Memory B cell (primary cell): Measurements from ENCODE around the gene MED13L.

ENCODE experiments used
- ATAC-seq: fragments of 150-1000 bp; cut with Tn5 transposase; 2 replicates; pipeline ENCODE4 v1.10.0; 2021; ENCODE audit warnings: low read depth, mild to moderate bottlenecking, moderate library complexity
- DNase-seq, 2 donors: peaks; one replicate each; pipeline ENCODE4 v3.0.0; 2022; ENCODE audit warnings: low spot score in 2 of 2
- H3K27ac Mint-ChIP-seq: one replicate; pipeline ENCODE4 v1.8.0; 2022; ENCODE audit warnings: mild to moderate bottlenecking, moderate library complexity, mixed read lengths
- H3K27me3 Mint-ChIP-seq: one replicate; pipeline ENCODE4 v1.8.0; 2022; ENCODE audit warnings: mixed read lengths
- H3K36me3 Mint-ChIP-seq: one replicate; pipeline ENCODE4 v1.8.0; 2022; ENCODE audit warnings: mild to moderate bottlenecking, mixed read lengths
- H3K4me1 Mint-ChIP-seq: one replicate; pipeline ENCODE4 v1.8.0; 2022; ENCODE audit warnings: mixed read lengths
- H3K4me3 Mint-ChIP-seq: one replicate; pipeline ENCODE4 v1.8.0; 2022; ENCODE audit warnings: mild to moderate bottlenecking, moderate library complexity, mixed read lengths
- H3K9me3 Mint-ChIP-seq: one replicate; pipeline ENCODE4 v1.8.0; 2022; ENCODE audit warnings: mixed read lengths

The MED13L gene

GRCh38 chr12:116094475-116094874, 183.0 kb downstream of the MED13L start:
- peaks cover 15% of the 10 kb centered on the region for H3K36me3 Mint-ChIP-seq
- H3K4me1 Mint-ChIP-seq, result peaks cover 25% of the 10 kb centered on the region
- H3K4me3 Mint-ChIP-seq, result no peak overlapping the region
- ATAC-seq (no peak), DNase-seq (no peak)
- no peaks in the 10 kb centered on the region for H3K27me3 Mint-ChIP-seq
- peak overlapping the region; percentile 65 for H3K27ac Mint-ChIP-seq
- H3K9me3 Mint-ChIP-seq, result no peaks in the 10 kb centered on the region

- no peaks in the 10 kb centered on the region for H3K9me3 Mint-ChIP-seq
- no peak overlapping the region for H3K4me3 Mint-ChIP-seq
- DNase-seq (no peak), ATAC-seq (no peak)
- no peaks in the 10 kb centered on the region for H3K27me3 Mint-ChIP-seq
- H3K27ac Mint-ChIP-seq, result no peak overlapping the region
- H3K4me1 Mint-ChIP-seq, result peaks cover 21% of the 10 kb centered on the region
- H3K36me3 Mint-ChIP-seq, result peaks cover 15% of the 10 kb centered on the region
These were observed 183.6 kb downstream of the MED13L start for GRCh38 chr12:116093915-116094314.

- H3K4me3 Mint-ChIP-seq, result no peak overlapping the region
- peaks cover 22% of the 10 kb centered on the region for H3K36me3 Mint-ChIP-seq
- peaks cover 26% of the 10 kb centered on the region for H3K4me1 Mint-ChIP-seq
- H3K27me3 Mint-ChIP-seq, result no peaks in the 10 kb centered on the region
- no peaks in the 10 kb centered on the region for H3K9me3 Mint-ChIP-seq
- DNase-seq (no peak), ATAC-seq (no peak)
- H3K27ac Mint-ChIP-seq, result peak overlapping the region; percentile 36
These were observed 184.7 kb downstream of the MED13L start for GRCh38 chr12:116092776-116093175.

- Mint-ChIP-seq H3K36me3 (peaks cover 25% of the 10 kb centered on the region), H3K27ac (peak overlapping the region; percentile 36)
These were observed 185.3 kb downstream of the MED13L start for GRCh38 chr12:116092162-116092561.

DNA sequence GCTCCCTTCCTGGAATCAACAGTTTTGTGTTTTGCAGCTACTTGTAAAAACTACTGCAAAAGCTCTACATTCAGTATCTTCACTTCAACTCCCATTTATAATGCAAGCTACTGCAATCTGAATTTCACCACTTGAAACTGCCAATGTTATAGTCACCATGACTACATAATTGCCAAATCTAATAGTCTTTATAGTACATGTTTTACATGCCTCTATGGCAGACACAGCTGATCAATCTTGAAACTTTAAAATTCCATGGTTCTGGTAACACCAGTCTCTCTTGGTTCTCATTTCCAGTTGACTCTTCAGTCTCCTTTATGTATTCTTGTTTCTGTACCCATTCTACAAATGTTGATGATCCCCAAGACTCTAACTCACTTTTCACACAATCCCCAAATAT, 185.9 kb downstream of the MED13L start:
- DNase-seq (no peak), ATAC-seq (no peak)
- Mint-ChIP-seq H3K27me3 (no peaks in the 10 kb centered on the region), H3K36me3 (peaks cover 25% of the 10 kb centered on the region), H3K4me1 (peaks cover 31% of the 10 kb centered on the region), H3K9me3 (no peaks in the 10 kb centered on the region), H3K27ac (no peak overlapping the region), H3K4me3 (no peak overlapping the region)

More at GRCh38 chr12:116092162-116092561, 185.3 kb downstream of the MED13L start:
- Mint-ChIP-seq H3K4me3 (no peak overlapping the region), H3K27me3 (no peaks in the 10 kb centered on the region), H3K9me3 (no peaks in the 10 kb centered on the region), H3K4me1 (peaks cover 31% of the 10 kb centered on the region)
- DNase-seq (no peak), ATAC-seq (no peak)

- DNase-seq, result no peak
- peaks cover 36% of the 10 kb centered on the region for H3K4me1 Mint-ChIP-seq
- peaks cover 22% of the 10 kb centered on the region for H3K36me3 Mint-ChIP-seq
- ATAC-seq, result no peak
- no peaks in the 10 kb centered on the region for H3K9me3 Mint-ChIP-seq
- no peak overlapping the region for H3K27ac Mint-ChIP-seq
- no peak overlapping the region for H3K4me3 Mint-ChIP-seq
- no peaks in the 10 kb centered on the region for H3K27me3 Mint-ChIP-seq
These were observed 187.0 kb downstream of the MED13L start for GRCh38 chr12:116090516-116090915.

- Mint-ChIP-seq H3K9me3 (no peaks in the 10 kb centered on the region), H3K27ac (no peak overlapping the region), H3K4me3 (no peak overlapping the region), H3K4me1 (peaks cover 35% of the 10 kb centered on the region), H3K36me3 (peaks cover 20% of the 10 kb centered on the region), H3K27me3 (no peaks in the 10 kb centered on the region)
- no peak for ATAC-seq
- DNase-seq, result no peak
These were observed 188.4 kb downstream of the MED13L start for GRCh38 chr12:116089080-116089479.

- Mint-ChIP-seq H3K4me1 (peaks cover 36% of the 10 kb centered on the region), H3K4me3 (peak overlapping the region; percentile 6), H3K27me3 (no peaks in the 10 kb centered on the region), H3K36me3 (peaks cover 23% of the 10 kb centered on the region), H3K27ac (peak overlapping the region; percentile 9), H3K9me3 (no peaks in the 10 kb centered on the region)
- peak; percentile 35 for ATAC-seq
- no peak for DNase-seq
These were observed 189.5 kb downstream of the MED13L start for GRCh38 chr12:116087962-116088361.

GRCh38 chr12:116087399-116087798, 190.1 kb downstream of the MED13L start:
- Mint-ChIP-seq H3K4me1 (peaks cover 36% of the 10 kb centered on the region), H3K36me3 (peaks cover 23% of the 10 kb centered on the region), H3K27me3 (no peaks in the 10 kb centered on the region), H3K4me3 (no peak overlapping the region), H3K27ac (no peak overlapping the region), H3K9me3 (no peaks in the 10 kb centered on the region)
- DNase-seq (no peak), ATAC-seq (no peak)

DNA sequence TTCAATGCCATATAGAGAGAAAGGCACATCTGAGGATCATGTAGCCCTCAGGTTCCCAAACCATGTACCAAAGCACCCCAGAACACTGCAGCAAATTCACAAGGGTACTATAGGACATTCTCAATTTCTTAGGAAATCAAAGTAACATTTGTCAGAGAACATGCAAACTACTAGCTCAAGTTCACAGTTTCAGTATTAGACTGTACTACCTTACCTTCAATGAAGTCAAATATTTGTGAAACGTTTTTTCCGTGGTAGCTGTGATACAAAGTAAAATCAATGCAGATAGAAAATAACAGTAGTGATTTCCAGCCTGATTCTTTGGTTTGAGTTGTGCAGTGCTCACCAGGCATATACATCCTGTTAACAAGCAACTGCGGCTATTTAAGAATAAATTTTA, 197.1 kb downstream of the MED13L start:
- no peaks in the 10 kb centered on the region for H3K27me3 Mint-ChIP-seq
- H3K36me3 Mint-ChIP-seq, result peaks cover 10% of the 10 kb centered on the region
- ATAC-seq (no peak), DNase-seq (no peak)
- no peak overlapping the region for H3K27ac Mint-ChIP-seq
- H3K4me1 Mint-ChIP-seq, result peaks cover 21% of the 10 kb centered on the region
- no peaks in the 10 kb centered on the region for H3K9me3 Mint-ChIP-seq
- no peak overlapping the region for H3K4me3 Mint-ChIP-seq

DNA sequence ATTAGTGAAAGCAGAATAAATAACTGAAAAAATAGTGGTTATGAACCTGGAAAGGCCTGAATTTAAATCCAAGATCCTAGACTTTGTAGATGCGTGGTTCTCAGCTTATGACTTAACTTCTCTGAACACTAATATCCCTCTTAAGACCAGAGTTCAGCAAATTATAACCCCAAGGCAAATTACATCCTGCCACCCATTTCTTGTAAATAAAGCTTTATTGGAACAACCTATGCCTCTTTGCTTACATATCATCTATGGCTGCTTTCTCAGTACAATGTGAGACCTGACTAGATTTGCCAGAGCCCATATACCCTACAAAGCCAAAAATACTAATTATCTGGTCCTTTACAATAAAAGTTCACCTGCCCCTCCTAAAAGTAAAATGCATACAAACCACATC, 199.1 kb downstream of the MED13L start:
- DNase-seq (no peak), ATAC-seq (no peak)
- no peak overlapping the region for H3K4me3 Mint-ChIP-seq
- peaks cover 7% of the 10 kb centered on the region for H3K36me3 Mint-ChIP-seq
- no peaks in the 10 kb centered on the region for H3K9me3 Mint-ChIP-seq
- H3K4me1 Mint-ChIP-seq, result peaks cover 24% of the 10 kb centered on the region
- no peak overlapping the region for H3K27ac Mint-ChIP-seq
- no peaks in the 10 kb centered on the region for H3K27me3 Mint-ChIP-seq

- H3K4me3 Mint-ChIP-seq, result no peak overlapping the region
- no peaks in the 10 kb centered on the region for H3K9me3 Mint-ChIP-seq
- no peak overlapping the region for H3K27ac Mint-ChIP-seq
- ATAC-seq (no peak), DNase-seq (no peak)
- H3K36me3 Mint-ChIP-seq, result peaks cover 7% of the 10 kb centered on the region
- H3K4me1 Mint-ChIP-seq, result peaks cover 21% of the 10 kb centered on the region
- H3K27me3 Mint-ChIP-seq, result no peaks in the 10 kb centered on the region
These were observed 200.1 kb downstream of the MED13L start for GRCh38 chr12:116077431-116077830.

DNA sequence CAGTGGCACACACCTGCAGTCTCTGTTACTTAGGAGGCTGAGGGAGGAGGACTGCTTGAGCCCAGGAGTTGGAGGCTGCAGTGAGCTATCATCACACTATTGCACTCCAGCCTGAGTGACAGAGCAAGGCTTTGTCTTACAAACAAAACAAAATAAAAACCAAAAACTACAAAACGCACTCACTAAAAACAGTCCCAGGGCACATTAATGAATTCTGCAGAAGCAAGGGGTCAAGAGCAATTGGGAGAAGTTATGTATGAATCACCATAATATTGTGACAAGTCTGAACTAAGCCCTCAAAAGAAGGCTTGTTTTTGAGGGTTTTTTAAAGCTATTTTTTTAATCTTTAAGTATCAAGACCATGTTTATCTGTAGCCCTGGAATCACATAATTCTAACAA, 201.1 kb downstream of the MED13L start:
- H3K36me3 Mint-ChIP-seq, result peaks cover 7% of the 10 kb centered on the region
- H3K9me3 Mint-ChIP-seq, result no peaks in the 10 kb centered on the region
- peak overlapping the region; percentile 43 for H3K27ac Mint-ChIP-seq
- peaks cover 19% of the 10 kb centered on the region for H3K4me1 Mint-ChIP-seq
- ATAC-seq (no peak), DNase-seq (no peak)
- H3K27me3 Mint-ChIP-seq, result no peaks in the 10 kb centered on the region
- H3K4me3 Mint-ChIP-seq, result no peak overlapping the region

DNA sequence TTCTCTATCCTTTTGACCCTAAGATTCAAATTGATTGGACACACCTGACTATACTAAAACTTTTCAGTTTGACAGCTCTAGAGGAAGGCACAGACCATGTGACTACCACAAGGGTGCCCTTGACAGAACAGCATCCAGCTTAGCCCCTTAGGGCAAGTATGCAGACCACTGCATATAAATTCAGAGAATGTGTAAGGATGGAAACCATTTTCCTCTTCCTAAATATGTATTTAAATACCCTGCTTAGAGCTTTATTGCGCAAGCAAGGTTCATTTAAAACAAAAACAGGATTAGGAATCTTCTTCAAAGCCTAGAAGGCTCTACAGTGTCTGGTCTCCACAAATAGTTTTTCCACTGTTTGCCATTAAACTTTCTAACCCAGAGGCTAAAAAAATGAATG, 202.8 kb downstream of the MED13L start:
- H3K36me3 Mint-ChIP-seq, result peaks cover 5% of the 10 kb centered on the region
- no peaks in the 10 kb centered on the region for H3K27me3 Mint-ChIP-seq
- no peaks in the 10 kb centered on the region for H3K9me3 Mint-ChIP-seq
- peaks cover 21% of the 10 kb centered on the region for H3K4me1 Mint-ChIP-seq
- H3K4me3 Mint-ChIP-seq, result no peak overlapping the region
- ATAC-seq (no peak), DNase-seq (no peak)
- peak overlapping the region; percentile 63 for H3K27ac Mint-ChIP-seq

- Mint-ChIP-seq H3K9me3 (no peaks in the 10 kb centered on the region), H3K27ac (peak overlapping the region; percentile 81), H3K4me3 (no peak overlapping the region), H3K4me1 (peaks cover 26% of the 10 kb centered on the region), H3K27me3 (no peaks in the 10 kb centered on the region), H3K36me3 (peaks cover under 1% of the 10 kb centered on the region)
- no peak for DNase-seq
- no peak for ATAC-seq
These were observed 205.8 kb downstream of the MED13L start for GRCh38 chr12:116071555-116072230.
